Measurements from ENCODE around the gene KIAA0513.

DNA sequence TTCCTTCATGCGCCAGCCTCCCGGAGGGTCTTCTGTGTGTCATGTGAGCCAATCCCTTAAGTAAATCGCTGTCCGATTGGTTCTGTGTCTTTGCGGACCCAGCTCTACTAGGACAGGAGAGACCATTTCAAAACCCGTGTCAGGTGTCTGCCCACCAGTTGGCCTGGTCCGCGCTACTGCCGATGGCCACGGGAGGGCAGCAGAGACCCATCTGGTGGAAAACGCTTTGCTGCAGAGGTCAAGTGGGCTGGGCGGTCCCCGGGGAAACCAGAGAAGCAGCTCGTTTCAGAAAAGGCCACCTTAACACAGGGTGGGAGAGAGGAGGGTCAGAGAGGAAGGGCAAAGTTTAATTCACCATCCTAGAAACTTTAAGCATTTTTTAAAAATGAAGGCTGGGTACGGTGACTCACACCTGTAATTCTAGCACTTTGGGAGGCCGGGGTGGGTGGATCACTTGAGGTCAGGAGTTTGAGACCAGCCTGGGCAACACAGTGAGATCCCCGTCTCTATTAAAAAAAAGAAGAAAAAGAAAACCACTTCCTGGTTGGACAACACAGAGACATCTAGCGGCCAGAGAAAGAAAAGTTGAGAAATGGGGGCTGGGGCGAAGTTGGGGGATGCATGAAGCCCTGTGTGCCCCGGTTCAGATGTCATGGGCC lies 87.4 kb downstream of the KIAA0513 start:
- TF ChIP-seq CTCF (IDR thresholded peaks at IDR 0.05; ENCODE audit: low read depth, low read length), result peak; percentile 98
- no peak for TF ChIP-seq POLR2A (IDR thresholded peaks at IDR 0.05; ENCODE audit: extremely low read depth, insufficient read length)
- TF ChIP-seq, protein P1, sequence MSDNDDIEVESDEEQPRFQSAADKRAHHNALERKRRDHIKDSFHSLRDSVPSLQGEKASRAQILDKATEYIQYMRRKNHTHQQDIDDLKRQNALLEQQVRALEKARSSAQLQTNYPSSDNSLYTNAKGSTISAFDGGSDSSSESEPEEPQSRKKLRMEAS (IDR thresholded peaks at IDR 0.05; ENCODE audit: low read depth, low read length), result peak; percentile 41
